H1 (cell line): ENCODE measurements around the gene MIPEP. TPM values are rescaled to one million over a fixed set of nuclear protein-coding genes. Genes with fewer than 3 reads are reported as not detected.

Source experiments
- CTCF ChIA-PET: fragments of 300-600 bp; sonication (Branson Sonifier 250); formaldehyde crosslinking; loops from one replicate; lab custom pipeline; 2021; ENCODE audit not compliant: partially characterized antibody; lab: Charles Lee
- POLR2A ChIA-PET: fragments of 300-600 bp; sonication (Branson Sonifier 250); formaldehyde crosslinking; loops from one replicate; lab custom pipeline; 2021; ENCODE audit warnings: inconsistent platforms; ENCODE audit not compliant: partially characterized antibody; lab: Charles Lee
- DNase-seq, 2 experiments: peaks; one replicate each; pipeline versions ENCODE4 v3.0.0 to v3.0.0-alpha.2; 2010 to 2022; ENCODE audit warnings: low spot score in 2 of 2, low read depth in 1 of 2, mixed read lengths in 1 of 2
- FAIRE-seq: peaks from 2 replicates; lab custom pipeline; 2011; peaks lifted over from hg19 to GRCh38; lab: Jason Lieb, UNC
- H2AFZ ChIP-seq: 2 replicates; pipeline ENCODE4 v1.8.1; 2012; ENCODE audit warnings: low read length, inconsistent platforms
- H2AK5ac ChIP-seq: 2 replicates; pipeline ENCODE4 v1.6.1; 2013; ENCODE audit warnings: low read depth, low read length
- H2BK120ac ChIP-seq: replicated peaks from 2 replicates; pipeline ENCODE3; 2013; ENCODE audit warnings: low read depth, low read length, inconsistent platforms
- H2BK12ac ChIP-seq: 2 replicates; pipeline ENCODE4 v1.6.1; 2013; ENCODE audit warnings: low read depth, low read length
- H2BK15ac ChIP-seq: 2 replicates; pipeline ENCODE4 v1.6.1; 2013; ENCODE audit warnings: low read length
- H2BK20ac ChIP-seq: 2 replicates; pipeline ENCODE4 v1.6.1; 2013; ENCODE audit warnings: low read length
- H2BK5ac ChIP-seq: 2 replicates; pipeline ENCODE4 v1.6.1; 2013; ENCODE audit warnings: low read depth, low read length
- H3K14ac ChIP-seq: 2 replicates; pipeline ENCODE4 v1.6.1; 2013; ENCODE audit warnings: inconsistent platforms; ENCODE audit not compliant: insufficient read length
- H3K18ac ChIP-seq: 2 replicates; pipeline ENCODE4 v1.6.1; 2013; ENCODE audit warnings: low read length; ENCODE audit errors: extremely low read depth
- H3K23ac ChIP-seq: 2 replicates; pipeline ENCODE4 v1.6.1; 2013; ENCODE audit warnings: inconsistent platforms; ENCODE audit not compliant: insufficient read length
- H3K23me2 ChIP-seq: 2 replicates; pipeline ENCODE4 v1.6.1; 2013; ENCODE audit warnings: low read depth, low read length
- H3K27ac ChIP-seq: 2 replicates; pipeline ENCODE4 v1.6.1; 2011; ENCODE audit warnings: low read depth, low read length, inconsistent platforms
- H3K27me3 ChIP-seq, 4 experiments: replicated peaks in 1 of 4; 1 replicate in 1 of 4; 2 replicates in 3 of 4; pipeline versions ENCODE4 v1.6.1 to v1.8.1; 2011 to 2013; ENCODE audit warnings: low read length in 3 of 4, mild to moderate bottlenecking in 3 of 4, inconsistent platforms in 2 of 4, mixed read lengths in 2 of 4, moderate library complexity in 1 of 4; ENCODE audit not compliant: control insufficient read depth in 3 of 4, insufficient read depth in 3 of 4; ENCODE audit errors: extremely low read depth in 1 of 4
- H3K36me3 ChIP-seq, 4 experiments: 2 replicates each; pipeline versions ENCODE4 v1.6.1 to v1.8.1; 2011 to 2013; ENCODE audit warnings: mild to moderate bottlenecking in 4 of 4, low read length in 3 of 4, moderate library complexity in 2 of 4, control low read depth in 1 of 4, inconsistent platforms in 1 of 4; ENCODE audit not compliant: insufficient read depth in 4 of 4, control insufficient read depth in 2 of 4
- H3K4ac ChIP-seq: replicated peaks from 2 replicates; pipeline ENCODE3; 2013; ENCODE audit warnings: low read length, low read depth, mixed read lengths, inconsistent platforms; ENCODE audit not compliant: insufficient read length
- H3K4me1 ChIP-seq, 4 experiments: replicated peaks in 1 of 4; 1 replicate in 1 of 4; 2 replicates in 3 of 4; pipeline versions ENCODE4 v1.6.1 to v1.8.1; 2011 to 2013; ENCODE audit warnings: low read length in 3 of 4, inconsistent platforms in 2 of 4, mixed read lengths in 1 of 4; ENCODE audit not compliant: insufficient read depth in 4 of 4, control insufficient read depth in 3 of 4
- H3K4me2 ChIP-seq, 2 experiments: 2 replicates each; pipeline versions ENCODE4 v1.6.1 to v1.8.1; 2011 to 2013; ENCODE audit warnings: low read depth in 2 of 2, low read length in 2 of 2, control low read depth in 1 of 2, inconsistent platforms in 1 of 2, mild to moderate bottlenecking in 1 of 2; ENCODE audit not compliant: insufficient read depth in 1 of 2
- H3K4me3 ChIP-seq, 4 experiments: fragments of 200-600, 300-600 bp in 1 of 4; sonication (generic), shearing (Covaris generic), sonication (Bioruptor Twin) in 1 of 4; 2 replicates each; pipeline versions ENCODE4 v1.5.1 to v1.8.1; 2011 to 2016; ENCODE audit warnings: low read length in 4 of 4, low read depth in 3 of 4, control low read depth in 2 of 4, inconsistent platforms in 2 of 4, mild to moderate bottlenecking in 2 of 4, mixed read lengths in 1 of 4, moderate library complexity in 1 of 4; ENCODE audit not compliant: insufficient read depth in 2 of 4; ENCODE audit errors: extremely low read depth in 1 of 4
- H3K56ac ChIP-seq: replicated peaks from 2 replicates; pipeline ENCODE3; 2013; ENCODE audit warnings: low read depth, mild to moderate bottlenecking, mixed read lengths, low read length, inconsistent platforms; ENCODE audit not compliant: insufficient read length
- H3K79me1 ChIP-seq: 2 replicates; pipeline ENCODE4 v1.6.1; 2013; ENCODE audit warnings: low read depth, low read length, control low read depth
- H3K79me2 ChIP-seq, 2 experiments: 2 replicates each; pipeline versions ENCODE4 v1.6.1 to v1.8.1; 2012 to 2013; ENCODE audit warnings: low read length in 2 of 2, mild to moderate bottlenecking in 2 of 2, inconsistent platforms in 1 of 2; ENCODE audit not compliant: insufficient read depth in 2 of 2, control insufficient read depth in 1 of 2
- H3K9ac ChIP-seq, 4 experiments: replicated peaks in 1 of 4; 1 replicate in 1 of 4; 2 replicates in 3 of 4; pipeline versions ENCODE4 v1.6.1 to v1.8.1; 2011 to 2013; ENCODE audit warnings: low read depth in 3 of 4, low read length in 3 of 4, control low read depth in 2 of 4, mild to moderate bottlenecking in 2 of 4, moderate library complexity in 2 of 4, inconsistent platforms in 1 of 4; ENCODE audit errors: extremely low read depth in 1 of 4
- H3K9me3 ChIP-seq, 2 experiments: 2 replicates each; pipeline versions ENCODE4 v1.6.1 to v1.8.1; 2012 to 2013; ENCODE audit warnings: mild to moderate bottlenecking in 2 of 2, moderate library complexity in 2 of 2, control low read depth in 1 of 2, inconsistent platforms in 1 of 2, low read depth in 1 of 2, low read length in 1 of 2, mixed read lengths in 1 of 2; ENCODE audit not compliant: insufficient read depth in 2 of 2
- H4K20me1 ChIP-seq, 2 experiments: replicated peaks in 1 of 2; 2 replicates each; pipeline versions ENCODE3 to v1.8.1; 2011 to 2013; ENCODE audit warnings: inconsistent platforms in 2 of 2, low read length in 2 of 2, mild to moderate bottlenecking in 1 of 2; ENCODE audit not compliant: insufficient read depth in 2 of 2, control insufficient read depth in 1 of 2
- H4K5ac ChIP-seq: 2 replicates; pipeline ENCODE4 v1.6.1; 2013; ENCODE audit warnings: low read length, low read depth, mixed read lengths, inconsistent platforms; ENCODE audit not compliant: insufficient read length
- H4K8ac ChIP-seq: 2 replicates; pipeline ENCODE4 v1.8.0; 2013; ENCODE audit warnings: mild to moderate bottlenecking, moderate library complexity, low read length, inconsistent platforms; ENCODE audit not compliant: insufficient read depth; ENCODE audit errors: extremely low read depth
- H4K91ac ChIP-seq: replicated peaks from 2 replicates; pipeline ENCODE3; 2013; ENCODE audit warnings: low read length, mixed read lengths, inconsistent platforms; ENCODE audit not compliant: insufficient read length
- ATF2 ChIP-seq: IDR thresholded peaks from 2 replicates; pipeline ENCODE4 v1.6.1; 2012; ENCODE audit warnings: low read length, inconsistent platforms
- CHD2 ChIP-seq: IDR thresholded peaks from 2 replicates; pipeline ENCODE4 v1.6.1; 2012; ENCODE audit warnings: low read length, improper control_type of control experiment
- CREB1 ChIP-seq: IDR thresholded peaks from 2 replicates; pipeline ENCODE4 v1.6.1; 2012; ENCODE audit warnings: inconsistent platforms
- GABPA ChIP-seq: IDR thresholded peaks from 2 replicates; pipeline ENCODE4 v1.6.1; 2011; ENCODE audit warnings: mild to moderate bottlenecking, low read length, moderate library complexity, borderline replicate concordance; ENCODE audit not compliant: insufficient read depth
- POU5F1 ChIP-seq: IDR thresholded peaks from 2 replicates; pipeline ENCODE4 v1.6.1; 2011; ENCODE audit warnings: low read depth, mild to moderate bottlenecking, low read length, moderate library complexity
- WGBS, 2 experiments: shearing (Covaris generic) in 1 of 2; methylation state at CpG; one replicate each; pipeline versions ENCODE4 v1.1.6 to v1.1.7; 2013 to 2015; ENCODE audit warnings: low lambda C conversion rate in 2 of 2, mixed read lengths in 2 of 2, inconsistent platforms in 1 of 2, low coverage in 1 of 2, missing lambda C conversion rate in 1 of 2; ENCODE audit not compliant: insufficient replicate concordance in 2 of 2, insufficient coverage in 1 of 2, insufficient read length in 1 of 2; ENCODE audit errors: extremely low coverage in 1 of 2, missing lambda C conversion rate in 1 of 2; 5-methylcytosine and 5-hydroxymethylcytosine counted together
- polyA plus RNA-seq, 7 experiments: library from polyadenylated mRNA; depleted of rRNA in 3 of 7; stranded (reverse) in 5 of 7; unstranded in 2 of 7; fragments of >200 nt in 5 of 7; fragments of 200-250 nt in 2 of 7; gene quantifications; 1 replicate in 5 of 7; 2 replicates in 1 of 7; 4 replicates in 1 of 7; pipeline versions ENCODE4 v1.2.1 to v1.2.3, GENCODE V29; 2011 to 2013; ENCODE audit warnings: missing spikeins in 2 of 7, mixed read lengths in 2 of 7
- total RNA-seq: library from RNA; stranded (reverse); fragmentation: NEBNext Ultra II Directional; extraction: Animal tissue kit (Norgen Biotek cat#: 25700); gene quantifications from 2 replicates; pipeline ENCODE4 v1.2.1, GENCODE V29; 2021

MIPEP gene
- total and polyA plus RNA-seq, 2 of the 8 experiments (the other 6 are each of a cell fraction or from before 2014, with no cell fraction given): 24.0 to 24.2 TPM

GRCh38 chr13:23766283-23766682 is 122.9 kb downstream of the MIPEP start:
- CTCF ChIA-PET: interaction anchor here (3.1 kb wide), 1 partner anchor 24 kb away, joined by 10 read pairs; no protein-coding TSS in a partner anchor
- H3K18ac ChIP-seq: no peak overlapping the region
- no peak overlapping the region for H2BK5ac ChIP-seq
- no peaks in the 10 kb centered on the region for H3K27me3 ChIP-seq
- no peak overlapping the region for H2AK5ac ChIP-seq
- no peak for TF ChIP-seq CREB1
- TF ChIP-seq CHD2: no peak
- TF ChIP-seq POU5F1: no peak
- no peak for TF ChIP-seq GABPA
- TF ChIP-seq ATF2: no peak
- TF ChIP-seq, all 59 proteins: peak for 0
- Histone ChIP-seq H4K5ac (no peak overlapping the region), H3K4me2 (no peak overlapping the region), H3K36me3 (no peaks in the 10 kb centered on the region), H2BK15ac (no peak overlapping the region), H3K27ac (no peak overlapping the region), H3K56ac (no peak overlapping the region), H3K4me3 (no peak overlapping the region), H2BK12ac (no peak overlapping the region), H2BK120ac (no peak overlapping the region), H2BK20ac (no peak overlapping the region), H3K79me1 (no peaks in the 10 kb centered on the region), H3K79me2 (no peaks in the 10 kb centered on the region), H3K4ac (no peak overlapping the region), H4K20me1 (no peaks in the 10 kb centered on the region), H3K14ac (no peak overlapping the region), H4K91ac (no peak overlapping the region), H3K9ac (no peak overlapping the region), H2AFZ (no peak overlapping the region), H4K8ac (no peak overlapping the region), H3K23me2 (no peaks in the 10 kb centered on the region), H3K4me1 (no peaks in the 10 kb centered on the region; a peak in 2 of 7 replicates), H3K9me3 (no peaks in the 10 kb centered on the region), H3K23ac (no peak overlapping the region)
- FAIRE-seq (peak; percentile 81), DNase-seq (no peak)
- 88% methylated on average over 2 of the region's 2 CpGs; no CpG with 5 or more reads in 1 of the 2 experiments for WGBS, 2 experiments
- POLR2A ChIA-PET: no interaction called here
